HG03354 (cell line): ENCODE results near the gene COL7A1.
"Not testable (repeated sequence)": the region's sequence is repeated elsewhere in the genome, so short reads cannot be mapped to it uniquely, and the experiment has no call there.

Experiments used
- ATAC-seq: cut with Tn5 transposase; IDR thresholded peaks from one replicate; pipeline ENCODE4 v1.9.1; 2021; ENCODE audit warnings: mild to moderate bottlenecking; ENCODE audit not compliant: unreplicated experiment, poor library complexity, severe bottlenecking

COL7A1 gene

GRCh38 chr3:48552111-48552951, 42.8 kb downstream of the COL7A1 start:
- no peak for ATAC-seq

DNA sequence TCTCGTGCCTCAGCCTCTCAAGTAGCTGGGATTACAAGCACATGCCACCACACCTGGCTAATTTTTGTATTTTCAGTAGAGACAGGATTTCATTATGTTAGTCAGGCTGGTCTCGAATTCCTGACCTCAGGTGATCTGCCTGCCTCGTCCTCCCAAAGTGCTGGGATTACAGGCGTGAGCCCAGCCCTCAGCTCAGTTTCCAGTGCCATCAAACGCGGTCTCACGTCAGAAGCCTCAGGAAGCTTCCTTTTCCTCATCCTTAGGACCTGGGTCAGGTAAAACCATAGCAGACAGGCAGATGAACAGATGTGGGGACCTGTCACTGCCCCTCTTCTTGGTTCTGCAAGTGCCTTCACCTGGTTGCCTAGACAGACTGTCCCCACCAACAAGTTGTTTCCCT, 43.5 kb downstream of the COL7A1 start:
- ATAC-seq = not testable (repeated sequence)

DNA sequence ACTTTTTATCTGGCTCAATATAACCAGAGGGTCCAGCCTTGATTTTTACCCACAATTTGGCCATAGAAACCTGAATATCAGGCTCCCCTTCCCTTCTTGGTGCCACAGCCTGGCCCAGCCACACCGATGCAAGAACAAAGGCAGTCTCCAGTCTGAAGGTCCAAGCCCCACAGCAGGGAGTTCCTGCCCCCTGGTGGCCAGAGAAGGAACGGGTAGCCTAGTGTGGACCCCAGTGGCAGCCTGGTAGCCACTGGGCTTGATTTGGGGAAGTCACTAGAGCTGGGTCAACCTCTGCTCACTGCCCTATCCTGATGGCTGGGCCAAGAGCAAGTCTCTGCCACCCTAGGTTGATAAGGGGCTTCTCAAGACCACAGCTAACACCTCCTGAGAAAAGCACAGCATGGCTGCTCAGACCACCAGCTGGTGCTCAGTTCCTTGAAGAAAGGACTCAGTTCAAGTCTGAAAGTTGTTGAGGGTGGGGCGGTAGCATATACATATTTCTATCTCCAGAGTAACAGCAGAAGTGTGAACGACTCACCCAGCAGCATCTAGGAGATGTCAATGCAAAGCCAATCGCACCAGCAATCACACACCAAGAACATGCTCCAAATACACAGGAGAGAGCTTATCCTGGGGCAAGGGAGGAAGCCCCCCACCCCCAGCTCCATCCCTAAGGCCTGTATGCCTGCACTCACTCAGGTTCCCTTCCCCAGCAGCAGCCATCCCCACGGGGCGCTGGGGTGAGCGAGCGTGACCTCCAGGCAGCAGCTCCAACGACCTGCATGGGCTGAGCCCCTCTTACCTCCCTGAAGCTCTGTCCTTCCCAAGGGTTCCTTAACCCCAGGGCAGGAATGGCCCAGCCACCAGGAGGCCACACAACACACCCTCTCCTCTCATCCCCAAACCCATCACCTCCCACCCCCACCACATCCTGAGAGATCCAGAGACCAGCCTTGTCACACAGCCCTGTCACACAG, 46.1 kb downstream of the COL7A1 start:
- peak; percentile 79 for ATAC-seq

- ATAC-seq = no peak
These were observed 47.0 kb downstream of the COL7A1 start for GRCh38 chr3:48548126-48548525.

DNA sequence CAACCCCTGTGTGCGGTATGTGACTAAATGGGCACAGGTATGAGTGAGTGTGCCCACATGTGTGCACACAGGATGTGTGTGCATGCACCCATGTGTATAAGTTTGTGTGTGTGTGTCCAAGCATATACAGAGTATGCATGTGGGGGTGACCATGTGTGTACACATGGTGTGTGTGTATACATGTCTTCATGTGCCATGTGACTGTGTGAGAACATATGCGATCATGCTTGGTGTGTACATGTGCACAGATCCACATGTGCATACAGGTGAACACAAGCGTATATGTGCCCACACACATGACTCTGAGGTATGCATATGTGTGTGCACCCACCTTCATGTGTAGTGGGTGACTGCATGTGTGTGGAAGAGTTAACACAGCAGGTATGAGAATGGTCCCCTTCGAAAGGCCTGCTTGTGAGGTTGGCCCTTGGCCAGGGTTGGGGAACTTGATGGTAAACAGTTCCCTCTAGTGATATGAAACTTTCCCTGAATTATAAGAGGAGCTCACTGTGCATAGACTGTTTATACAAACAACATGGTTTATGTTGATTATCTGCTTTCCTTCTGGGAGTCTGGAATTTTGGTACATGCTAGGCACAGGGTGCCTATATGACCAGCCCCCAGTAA, 48.8 kb downstream of the COL7A1 start:
- no peak for ATAC-seq

- ATAC-seq = no peak
These were observed 51.0 kb downstream of the COL7A1 start for GRCh38 chr3:48544141-48544540.

GRCh38 chr3:48543271-48543866, 51.8 kb downstream of the COL7A1 start:
- ATAC-seq = no peak

DNA sequence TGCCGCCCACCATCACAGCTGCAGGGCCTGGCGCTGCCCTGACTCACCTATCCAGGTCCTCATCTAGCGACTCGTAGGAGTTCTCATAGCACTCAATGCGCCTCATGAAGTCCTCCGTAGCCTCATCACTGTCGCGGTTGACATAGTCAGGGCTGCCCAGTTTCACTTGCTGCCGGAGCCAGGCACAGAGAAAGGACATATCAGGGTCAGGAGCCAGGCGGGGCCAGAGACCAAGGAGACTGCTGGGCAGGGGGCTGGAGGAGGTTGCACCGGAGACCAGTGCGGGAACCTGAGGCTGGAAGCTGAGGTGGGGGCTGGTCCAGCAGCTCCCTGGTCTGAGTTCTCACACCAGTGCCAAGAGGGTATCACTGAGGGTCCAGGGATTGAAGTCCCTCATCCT, 56.7 kb downstream of the COL7A1 start:
- no peak for ATAC-seq

- no peak for ATAC-seq
These were observed 58.3 kb downstream of the COL7A1 start for GRCh38 chr3:48536785-48537184.

GRCh38 chr3:48536116-48536515, 59.0 kb downstream of the COL7A1 start:
- ATAC-seq = no peak

DNA sequence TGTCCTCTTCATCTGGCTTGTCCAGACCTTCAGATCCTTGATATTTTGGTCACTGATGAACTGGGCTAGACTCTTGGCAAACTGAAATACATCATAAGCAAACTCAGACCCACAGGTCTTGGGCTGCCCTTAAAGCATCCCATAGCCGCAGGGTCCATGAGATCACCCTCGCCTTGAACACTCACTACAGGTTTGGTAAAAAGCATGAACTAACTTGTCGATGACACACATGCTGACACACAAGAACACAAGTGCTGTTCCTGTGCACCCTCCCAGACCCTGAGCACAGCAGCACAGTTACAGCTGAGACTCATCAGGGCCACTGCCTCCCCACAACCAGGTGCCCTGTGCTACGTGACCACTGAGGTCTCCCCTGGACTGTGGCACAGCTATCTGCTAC, 59.6 kb downstream of the COL7A1 start:
- no peak for ATAC-seq

GRCh38 chr3:48532977-48533337, 62.2 kb downstream of the COL7A1 start:
- no peak for ATAC-seq

DNA sequence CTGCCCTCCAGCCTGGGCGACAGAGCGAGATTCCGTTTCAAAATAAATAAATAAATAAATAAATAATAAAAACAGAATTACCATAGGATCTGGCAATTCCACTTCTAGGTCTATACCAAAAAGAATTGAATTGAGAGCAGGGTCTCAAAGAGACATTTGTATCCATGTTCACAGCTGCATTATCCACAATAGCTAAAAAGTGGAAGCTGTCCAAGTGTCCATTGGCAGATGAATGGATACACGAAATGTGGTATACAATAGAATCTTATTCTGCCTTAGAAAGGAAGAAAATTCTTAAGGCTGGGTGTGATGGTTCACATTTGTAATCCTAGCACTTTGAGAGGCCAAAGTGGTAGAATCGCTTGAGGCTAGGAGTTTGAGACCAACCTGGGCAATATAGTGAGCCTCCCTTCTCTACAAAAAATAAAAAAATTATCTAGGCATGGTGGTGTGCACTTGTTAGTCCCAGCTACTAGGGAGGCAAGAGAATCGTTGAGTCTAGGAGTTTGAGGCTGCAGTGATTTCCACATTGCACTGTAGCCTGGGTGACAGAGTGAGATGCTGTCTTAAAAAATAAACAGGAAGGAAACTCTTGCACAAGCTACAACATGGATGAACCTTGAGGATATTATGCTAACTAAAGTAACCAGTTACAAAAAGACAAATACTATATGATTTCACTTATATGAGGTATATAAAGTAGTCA, 62.7 kb downstream of the COL7A1 start:
- ATAC-seq = no peak

GRCh38 chr3:48530701-48531100, 64.4 kb downstream of the COL7A1 start:
- ATAC-seq = not testable (repeated sequence)

DNA sequence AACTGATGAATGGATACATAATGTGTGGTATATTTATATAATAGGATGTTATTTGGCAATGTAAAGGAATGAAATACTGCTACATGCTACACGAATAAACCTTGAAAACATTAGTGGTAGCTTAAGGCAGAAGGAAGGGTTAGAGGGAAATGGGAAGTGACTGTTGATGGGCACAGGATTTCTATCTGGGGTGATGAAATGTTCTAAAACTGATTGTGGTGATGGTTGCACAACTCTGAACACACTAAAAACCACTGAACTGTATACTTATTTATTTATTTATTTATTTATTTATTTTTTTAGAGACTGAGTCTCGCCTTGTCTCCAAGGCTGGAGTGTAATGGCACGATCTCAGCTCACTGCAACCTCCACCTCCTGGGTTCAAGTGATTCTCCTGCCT, 66.4 kb downstream of the COL7A1 start:
- ATAC-seq = no peak

DNA sequence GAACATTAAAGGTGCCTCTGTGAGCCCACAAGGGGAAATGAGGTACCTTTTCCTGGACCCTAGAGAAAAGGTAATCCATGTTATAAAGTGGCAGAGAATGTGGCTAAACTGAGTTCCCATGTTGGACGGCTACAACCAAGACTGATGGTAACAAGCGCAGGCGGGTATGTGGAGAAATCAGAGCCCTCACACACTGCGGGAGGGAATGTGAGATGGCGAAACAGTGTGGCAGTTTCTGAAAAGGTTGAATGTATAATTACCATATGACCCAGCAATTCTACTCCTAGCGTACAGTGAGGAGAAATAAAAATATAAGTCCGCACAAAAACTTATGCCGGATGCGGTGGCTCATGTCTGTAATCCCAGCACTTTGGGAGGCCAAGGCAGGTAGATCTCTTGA, 67.1 kb downstream of the COL7A1 start:
- no peak for ATAC-seq

DNA sequence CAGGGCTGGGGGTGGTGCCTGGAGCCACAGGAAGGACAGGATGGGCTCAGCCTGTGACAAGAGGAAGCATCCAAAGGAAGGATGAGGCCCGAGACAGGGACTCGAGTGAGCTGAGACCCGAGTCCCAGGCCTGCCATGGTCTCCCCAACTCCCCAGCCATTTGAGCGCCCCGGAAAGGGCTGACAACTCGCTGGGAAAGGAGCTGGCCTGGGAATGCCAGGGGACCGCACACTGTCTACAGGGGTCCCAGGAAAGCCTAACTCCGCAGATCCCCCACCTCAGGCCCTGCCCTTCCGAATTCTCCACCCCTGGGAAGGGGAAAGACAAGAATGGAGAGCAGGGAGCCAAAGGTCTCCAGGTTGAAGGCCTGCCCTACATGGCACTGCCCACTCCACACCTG, 70.2 kb downstream of the COL7A1 start:
- ATAC-seq = no peak

DNA sequence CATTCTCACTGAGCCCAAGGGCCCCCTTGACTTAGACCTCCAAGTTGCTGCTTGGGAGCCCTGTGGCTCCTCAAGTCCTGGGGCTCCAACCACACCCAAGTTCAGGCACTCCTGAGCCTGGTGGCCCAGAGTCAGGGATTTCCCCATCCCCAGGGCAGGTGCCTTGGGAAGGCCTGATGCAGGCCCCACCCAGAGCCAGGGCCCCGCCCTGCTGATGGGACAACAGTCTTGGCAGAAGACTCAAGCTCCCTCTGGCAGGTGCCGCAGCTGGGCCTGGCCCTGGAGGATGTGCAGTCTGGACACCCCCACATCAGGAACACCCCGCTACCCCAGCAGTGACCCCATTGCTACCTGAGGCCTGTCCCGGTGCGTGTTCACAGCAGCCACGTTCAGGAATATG, 73.5 kb downstream of the COL7A1 start:
- no peak for ATAC-seq

GRCh38 chr3:48519277-48519643, 75.9 kb downstream of the COL7A1 start:
- ATAC-seq = no peak
